Smooth muscle cell (in vitro differentiated cells): ENCODE measurements around the gene AGER. TPM values are rescaled to one million over a fixed set of nuclear protein-coding genes. Genes with fewer than 3 reads are reported as not detected.

ENCODE experiments used
- DNase-seq: peaks from one replicate; lab custom pipeline; 2025; ENCODE audit not compliant: unreplicated experiment; lab: John Stamatoyannopoulos, UW
- H2AFZ ChIP-seq: fragments of 200-600 bp; sonication (generic); 2 replicates; pipeline ENCODE4 v1.6.0; 2016; ENCODE audit warnings: antibody characterized with exemption, low read depth, mild to moderate bottlenecking
- H3F3A ChIP-seq: fragments of 200-600 bp; sonication (generic); 2 replicates; pipeline ENCODE4 v1.6.0; 2017; ENCODE audit warnings: antibody characterized with exemption, low read depth
- H3K27ac ChIP-seq: fragments of 200-600 bp; sonication (generic); 2 replicates; pipeline ENCODE4 v1.5.1; 2016; ENCODE audit warnings: low read depth, mild to moderate bottlenecking
- H3K27me3 ChIP-seq: fragments of 200-600 bp; sonication (generic); 2 replicates; pipeline ENCODE4 v1.6.1; 2016; ENCODE audit warnings: low read depth, mild to moderate bottlenecking
- H3K36me3 ChIP-seq: fragments of 200-600 bp; sonication (generic); 2 replicates; pipeline ENCODE4 v1.5.1; 2016; ENCODE audit warnings: low read depth
- H3K4me1 ChIP-seq: fragments of 200-600 bp; sonication (generic); 2 replicates; pipeline ENCODE4 v1.5.1; 2016; ENCODE audit warnings: low read depth
- H3K4me2 ChIP-seq: fragments of 200-600 bp; sonication (generic); 2 replicates; pipeline ENCODE4 v1.6.0; 2016; ENCODE audit warnings: mild to moderate bottlenecking
- H3K4me3 ChIP-seq: fragments of 200-600 bp; sonication (generic); 2 replicates; pipeline ENCODE4 v1.5.1; 2016; ENCODE audit warnings: mild to moderate bottlenecking
- H3K79me2 ChIP-seq: fragments of 200-600 bp; sonication (generic); 2 replicates; pipeline ENCODE4 v1.6.0; 2016; ENCODE audit warnings: low read depth, mild to moderate bottlenecking
- H3K9ac ChIP-seq: fragments of 200-600 bp; sonication (generic); 2 replicates; pipeline ENCODE4 v1.6.0; 2016; ENCODE audit warnings: low read depth
- H3K9me3 ChIP-seq: fragments of 200-600 bp; sonication (generic); replicated peaks from 2 replicates; pipeline ENCODE4 v1.5.1; 2016; ENCODE audit warnings: low read depth
- H4K20me1 ChIP-seq: fragments of 200-600 bp; sonication (generic); 2 replicates; pipeline ENCODE4 v1.6.0; 2016; ENCODE audit warnings: low read depth
- WGBS: methylation state at CpG from one replicate; pipeline ENCODE4 v1.1.7; 2016; ENCODE audit warnings: low lambda C conversion rate; 5-methylcytosine and 5-hydroxymethylcytosine counted together
- polyA plus RNA-seq: library from polyadenylated mRNA; unstranded; fragments of >200 nt; fragmentation: Nextera tagmentation; extraction: Ambion mirVana; gene quantifications from 2 replicates; pipeline ENCODE4 v1.2.1, GENCODE V29; 2016
- total RNA-seq: library from RNA; depleted of rRNA; stranded (reverse); fragments of >200 nt; gene quantifications from 2 replicates; pipeline ENCODE4 v1.2.3, GENCODE V29; 2014
- TF ChIP-seq, protein P1 (sequence below): fragments of 200-600 bp; sonication (generic); IDR thresholded peaks from 2 replicates; pipeline ENCODE4 v1.5.1; 2017; ENCODE audit warnings: borderline replicate concordance, mild to moderate bottlenecking, antibody characterized with exemption; ENCODE audit not compliant: insufficient read depth, poor library complexity, severe bottlenecking

Gene AGER
- total and polyA plus RNA-seq, 2 experiments from 2014 or later, result 2.5 to 2.6 TPM

DNA sequence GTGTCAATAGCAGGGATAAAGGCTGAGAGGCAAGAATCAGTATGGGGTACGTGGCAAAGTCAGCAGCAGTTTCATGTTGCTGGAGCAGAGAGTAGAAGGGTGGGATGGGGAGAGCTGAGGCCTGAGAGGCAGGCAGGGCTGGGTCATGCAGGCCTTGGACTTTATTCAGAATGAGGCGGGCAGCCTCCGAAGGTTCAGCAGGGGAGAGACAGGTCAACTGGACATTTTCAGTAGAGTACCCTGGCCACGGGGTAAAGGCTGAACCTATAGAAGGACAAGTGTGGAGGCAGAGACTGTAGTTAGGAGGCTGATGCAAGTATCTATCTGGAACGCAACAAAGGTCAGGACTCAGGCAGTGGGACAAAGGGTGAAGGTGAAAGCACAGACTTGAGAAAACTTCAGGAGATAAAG, 26.1 kb upstream of the AGER start:
- H3F3A ChIP-seq, result no peaks in the 10 kb centered on the region
- H3K27ac ChIP-seq, result no peak overlapping the region
- no peaks in the 10 kb centered on the region for H3K9me3 ChIP-seq
- no peak overlapping the region for H3K9ac ChIP-seq
- H3K36me3 ChIP-seq, result no peaks in the 10 kb centered on the region
- DNase-seq, result no peak
- H2AFZ ChIP-seq, result no peak overlapping the region
- no peaks in the 10 kb centered on the region for H3K27me3 ChIP-seq
- no peaks in the 10 kb centered on the region for H3K79me2 ChIP-seq
- H4K20me1 ChIP-seq, result no peaks in the 10 kb centered on the region
- TF ChIP-seq, protein P1, sequence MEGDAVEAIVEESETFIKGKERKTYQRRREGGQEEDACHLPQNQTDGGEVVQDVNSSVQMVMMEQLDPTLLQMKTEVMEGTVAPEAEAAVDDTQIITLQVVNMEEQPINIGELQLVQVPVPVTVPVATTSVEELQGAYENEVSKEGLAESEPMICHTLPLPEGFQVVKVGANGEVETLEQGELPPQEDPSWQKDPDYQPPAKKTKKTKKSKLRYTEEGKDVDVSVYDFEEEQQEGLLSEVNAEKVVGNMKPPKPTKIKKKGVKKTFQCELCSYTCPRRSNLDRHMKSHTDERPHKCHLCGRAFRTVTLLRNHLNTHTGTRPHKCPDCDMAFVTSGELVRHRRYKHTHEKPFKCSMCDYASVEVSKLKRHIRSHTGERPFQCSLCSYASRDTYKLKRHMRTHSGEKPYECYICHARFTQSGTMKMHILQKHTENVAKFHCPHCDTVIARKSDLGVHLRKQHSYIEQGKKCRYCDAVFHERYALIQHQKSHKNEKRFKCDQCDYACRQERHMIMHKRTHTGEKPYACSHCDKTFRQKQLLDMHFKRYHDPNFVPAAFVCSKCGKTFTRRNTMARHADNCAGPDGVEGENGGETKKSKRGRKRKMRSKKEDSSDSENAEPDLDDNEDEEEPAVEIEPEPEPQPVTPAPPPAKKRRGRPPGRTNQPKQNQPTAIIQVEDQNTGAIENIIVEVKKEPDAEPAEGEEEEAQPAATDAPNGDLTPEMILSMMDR, result no peak
- no peaks in the 10 kb centered on the region for H3K4me1 ChIP-seq
- H3K4me3 ChIP-seq, result no peak overlapping the region
- 84% methylated on average over 5 of the region's 5 CpGs for WGBS
- H3K4me2 ChIP-seq, result no peak overlapping the region

DNA sequence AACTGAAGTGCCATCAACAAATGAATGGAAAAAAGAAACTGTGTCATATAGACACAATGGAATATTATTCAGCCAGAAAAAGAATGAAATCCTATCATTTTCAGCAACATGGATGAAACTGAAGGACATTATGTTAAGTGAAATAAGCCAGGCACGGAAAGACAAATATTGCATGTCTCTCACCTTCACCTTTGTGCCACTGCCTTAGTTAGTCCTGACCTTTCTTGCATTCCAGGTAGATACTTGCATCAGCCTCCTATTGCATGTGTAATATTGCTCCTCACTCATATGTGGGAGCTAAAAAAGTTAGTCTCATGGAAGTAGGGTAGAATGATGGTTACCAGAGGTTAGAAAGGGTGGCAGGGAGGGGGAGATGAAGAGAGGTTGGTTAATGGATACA, 24.9 kb upstream of the AGER start:
- Histone ChIP-seq H3K4me3 (no peak overlapping the region), H4K20me1 (no peaks in the 10 kb centered on the region), H3K4me2 (no peak overlapping the region), H2AFZ (no peak overlapping the region), H3K27me3 (peaks cover 7% of the 10 kb centered on the region), H3K9me3 (no peaks in the 10 kb centered on the region), H3F3A (no peaks in the 10 kb centered on the region), H3K27ac (no peak overlapping the region), H3K36me3 (no peaks in the 10 kb centered on the region), H3K9ac (no peak overlapping the region), H3K4me1 (no peaks in the 10 kb centered on the region), H3K79me2 (no peaks in the 10 kb centered on the region)
- 81% methylated on average over 1 of the region's 1 CpG for WGBS
- no peak for DNase-seq
- TF ChIP-seq, protein P1, result no peak

DNA sequence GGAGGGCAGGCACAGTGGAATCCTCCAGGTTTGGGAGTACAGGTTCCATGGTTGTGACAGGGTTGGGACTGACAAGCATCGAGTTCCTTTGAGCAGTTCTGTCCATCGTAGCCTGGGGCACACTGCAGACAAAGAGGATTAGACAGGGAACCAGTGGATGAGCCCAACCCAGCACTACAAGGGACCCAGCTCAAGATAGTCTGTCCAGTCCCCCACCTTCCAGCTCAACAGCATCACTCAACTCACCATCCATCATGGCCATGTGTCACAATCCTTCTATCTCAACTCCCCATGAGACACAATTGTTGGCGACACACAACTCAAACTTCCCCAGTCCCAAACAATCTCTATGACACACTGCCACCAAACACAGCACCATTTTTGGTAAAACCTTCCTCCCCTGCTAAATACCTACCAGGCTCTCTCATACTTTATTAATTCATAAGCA, 20.2 kb upstream of the AGER start:
- H3K27ac ChIP-seq, result no peak overlapping the region
- H3K79me2 ChIP-seq, result no peaks in the 10 kb centered on the region
- no peak overlapping the region for H3K4me3 ChIP-seq
- 92% methylated on average over 3 of the region's 3 CpGs for WGBS
- no peaks in the 10 kb centered on the region for H3F3A ChIP-seq
- no peak for DNase-seq
- TF ChIP-seq, protein P1, result no peak
- H3K4me2 ChIP-seq, result no peak overlapping the region
- no peaks in the 10 kb centered on the region for H3K36me3 ChIP-seq
- H3K9me3 ChIP-seq, result no peaks in the 10 kb centered on the region
- peaks cover 7% of the 10 kb centered on the region for H3K27me3 ChIP-seq
- H3K4me1 ChIP-seq, result no peaks in the 10 kb centered on the region
- no peaks in the 10 kb centered on the region for H4K20me1 ChIP-seq
- H2AFZ ChIP-seq, result no peak overlapping the region
- H3K9ac ChIP-seq, result no peak overlapping the region
